Upper lobe of left lung (tissue), 6 donors: ENCODE results near the gene RFC1. TPM values are rescaled to one million over a fixed set of nuclear protein-coding genes. Genes with fewer than 3 reads are reported as not detected.

ENCODE experiments used
- small RNA-seq, 4 donors: library from RNA; depleted of rRNA; stranded (forward); fragments of <200 nt; gene quantifications; one replicate each; pipeline ENCODE3, GENCODE V24; 2016
- total RNA-seq, 6 donors: library from RNA; depleted of rRNA in 4 of 6; stranded (reverse); fragments of >200 nt in 4 of 6; gene quantifications; one replicate each; pipeline versions ENCODE4 v1.1.0 to v1.2.1, GENCODE V29; 2016 to 2021
- donor health status: DM: no; HTN: no; CAD: no; lungs with moderate emphysema.
- donor health status: DM: no; HTN: yes; CAD: no; lungs with severe emphysema.

RFC1 gene
- total RNA-seq, 6 donors from 2014 or later = 33.0 to 127 (median 44.4) TPM

Small RNAs within 50 kb of the gene (small RNA-seq; reads per million reads assigned to genes)
- gene MIR5591 = 0 reads per million in 4 donors
- 0 reads per million in 4 donors for gene RNU6-32P
- 0 reads per million in 4 donors for gene RNU6-887P

Other genes with a start within 250 kb of the RFC1 start
- 100 to 1,000 TPM in 1 of 6 donors, 10 to 100 TPM in 5; 27.1 to 211 (median 52.3) TPM for gene WDR19, start 183.8 kb downstream of the RFC1 start, total RNA-seq
- gene KLB, start 40.6 kb upstream of the RFC1 start, total RNA-seq = 1 to 10 TPM in 3 of 6 donors, under 1 TPM in 3; 0.20 to 9.0 (median 0.84) TPM
- gene RPL9, start 92.6 kb upstream of the RFC1 start, total RNA-seq = 1,000 to 10,000 TPM in 4 of 6 donors, 100 to 1,000 TPM in 2; 743 to 2,200 (median 1,155) TPM
- 10 to 100 TPM in 3 of 6 donors, 1 to 10 TPM in 3; 4.9 to 23.0 (median 10.8) TPM for gene LIAS, start 92.7 kb upstream of the RFC1 start, total RNA-seq
- 100 to 1,000 TPM in 2 of 6 donors, 10 to 100 TPM in 4; 30.9 to 115 (median 56.9) TPM for gene UGDH, start 161.1 kb upstream of the RFC1 start, total RNA-seq